T-helper 1 cell treated with Interleukin-12 subunit alpha and Interleukin-12 subunit beta and Interleukin-4 antibody, amounts not matched to agents 30 ng/mL and 1 ng/mL, for 36 hours (primary cell): ENCODE results near the gene RPTOR. TPM values are rescaled to one million over a fixed set of nuclear protein-coding genes. Genes with fewer than 3 reads are reported as not detected.

ENCODE experiments used
- intact Hi-C: fragments of 100-400 bp; cut with micrococcal nuclease; formaldehyde crosslinking; loops from one replicate; pipeline ENCODE4 v1.15.1; 2024
- total RNA-seq: library from RNA; stranded (reverse); gene quantifications from 2 replicates; pipeline ENCODE4 v1.2.3, GENCODE V29; 2022

RPTOR gene
- total RNA-seq, 1 donor from 2014 or later: 75.6 TPM

DNA sequence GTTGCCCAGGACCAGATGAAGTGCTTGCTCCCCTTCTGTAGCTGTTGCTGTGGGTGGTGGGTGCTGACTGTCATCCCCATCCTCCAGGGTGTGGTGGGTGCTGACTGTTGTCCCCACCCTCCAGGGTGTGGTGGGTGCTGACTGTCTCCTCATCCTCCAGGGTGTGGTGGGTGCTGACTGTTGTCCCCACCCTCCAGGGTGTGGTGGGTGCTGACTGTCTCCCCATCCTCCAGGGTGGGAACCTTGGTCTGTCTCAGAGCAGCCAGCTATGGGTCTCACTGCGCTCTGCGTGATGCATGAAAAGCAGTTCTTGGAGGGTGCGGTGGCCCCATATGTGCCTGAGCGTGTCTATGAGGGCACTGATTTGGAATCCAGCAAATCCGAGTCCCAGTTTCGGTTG lies 163.8 kb downstream of the RPTOR start:
- intact Hi-C loops: loop anchor here (1.0 kb wide), 1 partner anchor 24 kb away; no protein-coding TSS in a partner anchor

GRCh38 chr17:80709090-80709695 lies 164.6 kb downstream of the RPTOR start:
- intact Hi-C loops: no loop called here

- intact Hi-C loops: loop anchor here (5.0 kb wide), 1 partner anchor 74 kb away; no protein-coding TSS in a partner anchor
Observed at GRCh38 chr17:80710714-80711302, 166.2 kb downstream of the RPTOR start.

GRCh38 chr17:80712089-80712488 lies 167.5 kb downstream of the RPTOR start:
- intact Hi-C loops: loop anchor here (5.0 kb wide), 1 partner anchor 75 kb away; no protein-coding TSS in a partner anchor

- intact Hi-C loops: loop anchor here (5.0 kb wide), 1 partner anchor 75 kb away; no protein-coding TSS in a partner anchor
Observed at GRCh38 chr17:80712606-80713005, 168.0 kb downstream of the RPTOR start.

DNA sequence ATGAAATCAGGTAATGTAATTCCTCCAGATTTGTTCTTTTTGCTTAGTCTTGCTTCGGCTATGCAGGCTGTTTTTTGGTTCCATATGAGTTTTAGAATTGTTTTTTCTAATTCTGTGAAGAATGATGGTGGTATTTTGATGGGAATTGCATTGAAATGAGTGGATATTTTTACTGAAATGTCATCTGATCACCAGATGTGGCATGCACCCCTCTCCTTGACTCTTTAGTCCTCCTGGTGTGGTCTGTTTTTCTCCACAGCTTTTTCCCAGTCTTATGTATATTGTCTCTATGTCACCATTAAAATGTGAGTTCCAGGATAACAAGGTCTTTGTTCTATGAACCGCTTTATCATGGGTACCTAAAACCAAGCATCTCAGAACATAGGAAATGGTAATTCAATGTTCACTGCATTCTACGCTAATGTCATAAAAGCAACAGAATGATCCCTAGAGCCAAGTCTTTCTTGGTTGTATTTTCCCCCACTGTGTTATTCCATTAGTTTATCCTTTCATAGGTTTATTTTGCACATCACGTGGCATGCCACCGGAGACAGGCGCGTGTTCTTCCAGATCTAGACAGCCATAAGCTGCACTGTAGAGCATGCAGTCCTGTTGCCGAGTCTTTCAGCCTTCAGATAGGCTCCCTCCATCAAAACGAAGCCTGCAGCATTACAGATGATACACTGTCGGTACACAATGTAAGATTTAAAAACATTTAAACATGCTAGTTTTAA lies 172.5 kb downstream of the RPTOR start:
- intact Hi-C loops: no loop called here

- intact Hi-C loops: no loop called here
Observed at GRCh38 chr17:80717720-80718083, 173.1 kb downstream of the RPTOR start.

GRCh38 chr17:80718428-80718827 lies 173.8 kb downstream of the RPTOR start:
- intact Hi-C loops: no loop called here

DNA sequence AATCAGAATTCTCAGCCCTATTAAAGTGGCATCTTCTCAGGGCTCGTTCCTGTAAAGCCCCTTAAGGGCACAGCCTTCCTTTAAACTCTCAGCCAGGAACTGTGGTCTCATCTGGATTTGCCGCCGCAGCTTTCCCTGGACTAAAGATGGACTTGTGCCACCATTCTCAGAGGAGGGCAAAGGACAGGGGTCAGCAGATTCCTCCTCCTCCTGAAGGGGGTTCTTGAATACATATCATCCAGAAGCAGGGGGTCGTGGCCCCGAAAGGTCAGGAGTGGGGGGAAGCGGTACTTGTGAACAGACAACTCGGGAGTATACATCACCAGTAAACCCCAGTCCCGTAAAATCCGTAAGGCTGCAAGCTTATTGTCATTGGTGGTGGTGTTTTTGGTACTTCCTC lies 174.8 kb downstream of the RPTOR start:
- intact Hi-C loops: no loop called here

- intact Hi-C loops: loop anchor here (5.0 kb wide), 1 partner anchor 171 kb away; no protein-coding TSS in a partner anchor
Observed at GRCh38 chr17:80720610-80721577, 176.3 kb downstream of the RPTOR start.

- intact Hi-C loops: loop anchor here (5.0 kb wide), 1 partner anchor 170 kb away; no protein-coding TSS in a partner anchor
Observed at GRCh38 chr17:80722661-80723060, 178.0 kb downstream of the RPTOR start.

DNA sequence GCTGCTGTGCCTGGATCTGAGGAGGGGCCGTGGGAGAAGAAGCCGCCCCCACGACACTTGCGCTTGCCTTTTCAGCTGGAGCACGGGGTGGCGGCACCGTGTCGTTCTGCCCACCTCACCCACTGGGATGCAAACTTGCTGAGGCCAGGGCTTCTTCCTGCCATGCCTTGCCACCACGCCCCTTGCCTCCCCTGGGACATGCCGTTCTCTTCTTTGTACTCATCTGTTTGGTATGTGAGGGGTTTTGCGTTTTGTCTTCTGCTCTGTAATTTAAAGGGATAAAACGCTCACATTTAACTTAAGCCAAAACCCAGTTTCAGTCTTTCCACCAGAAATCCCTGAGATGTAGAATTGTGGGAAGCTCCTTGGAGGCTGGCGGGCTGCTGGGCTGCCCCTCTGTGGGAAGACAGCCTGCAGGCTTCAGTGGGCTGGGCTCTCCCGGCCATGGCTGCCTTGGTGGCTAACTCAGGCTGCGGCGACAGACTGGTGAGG lies 180.2 kb downstream of the RPTOR start:
- intact Hi-C loops: loop anchor here (5.0 kb wide), 1 partner anchor 167 kb away; no protein-coding TSS in a partner anchor

GRCh38 chr17:80725517-80725916 lies 180.9 kb downstream of the RPTOR start:
- intact Hi-C loops: no loop called here

GRCh38 chr17:80726558-80727408 lies 182.1 kb downstream of the RPTOR start:
- intact Hi-C loops: no loop called here

- intact Hi-C loops: no loop called here
Observed at GRCh38 chr17:80727409-80727755, 182.7 kb downstream of the RPTOR start.

- intact Hi-C loops: no loop called here
Observed at GRCh38 chr17:80729016-80729415, 184.4 kb downstream of the RPTOR start.

DNA sequence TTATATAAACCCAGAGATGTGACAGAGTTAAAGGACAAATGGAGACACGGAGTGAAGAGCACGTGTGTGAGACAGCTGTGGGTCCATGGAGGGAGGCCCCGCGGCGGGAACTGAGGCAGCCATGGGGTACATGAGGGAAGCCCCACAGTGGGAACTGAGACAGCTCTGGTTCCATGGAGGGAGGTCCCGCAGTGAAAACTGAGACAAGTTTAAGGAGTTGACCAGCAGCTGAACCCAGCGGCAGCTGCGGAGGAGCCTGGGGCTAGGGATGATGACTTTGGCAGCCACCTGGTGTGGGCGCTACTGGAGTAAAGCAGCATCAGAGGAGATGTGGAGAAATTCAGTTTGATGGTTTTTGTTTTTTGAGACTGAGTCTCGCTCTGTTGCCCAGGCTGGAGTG lies 185.1 kb downstream of the RPTOR start:
- intact Hi-C loops: loop anchor here (5.0 to 10.0 kb wide), 2 partner anchors 53 to 275 kb away; no protein-coding TSS in a partner anchor

- intact Hi-C loops: loop anchor here (5.0 to 10.0 kb wide), 2 partner anchors 52 to 276 kb away; no protein-coding TSS in a partner anchor
Observed at GRCh38 chr17:80730739-80731138, 186.1 kb downstream of the RPTOR start.

DNA sequence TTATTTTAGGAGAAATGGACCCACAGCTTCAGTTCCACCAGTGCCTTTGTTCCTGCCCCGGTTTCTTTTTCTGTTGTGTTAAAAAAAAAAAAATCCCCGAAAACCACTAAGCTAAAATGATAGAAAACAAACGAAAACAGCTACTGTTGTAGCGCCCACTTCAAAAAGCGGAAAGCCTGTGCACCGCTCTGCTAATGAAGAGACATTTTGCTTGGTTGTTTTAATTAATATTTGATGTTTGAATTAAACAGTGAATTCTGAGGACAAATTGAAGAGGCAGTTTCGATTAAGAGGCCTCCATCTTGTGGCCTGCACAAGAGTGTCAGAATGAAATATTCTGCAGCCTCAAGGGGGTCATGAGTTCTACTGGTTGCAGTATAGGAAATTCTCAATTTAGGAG lies 186.7 kb downstream of the RPTOR start:
- intact Hi-C loops: loop anchor here (5.0 to 10.0 kb wide), 2 partner anchors 51 to 277 kb away; no protein-coding TSS in a partner anchor

DNA sequence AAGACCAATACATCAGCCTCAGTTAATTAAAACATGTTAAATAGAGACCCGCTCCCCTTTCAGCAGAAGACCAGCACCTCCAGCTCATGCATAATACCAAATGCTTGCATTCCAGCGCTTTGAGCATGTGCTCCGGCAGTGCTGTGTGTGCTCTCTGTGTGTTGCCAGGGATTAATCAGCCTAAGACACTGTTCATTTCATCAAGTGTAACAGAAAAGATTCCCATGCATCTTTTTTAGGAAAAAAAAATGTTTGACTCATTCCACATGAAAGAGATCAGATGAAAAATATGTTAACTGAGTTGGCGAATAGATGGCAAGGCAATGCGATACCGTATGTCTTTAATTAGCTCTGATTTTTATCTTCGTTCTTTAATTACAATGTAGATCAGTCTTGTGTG lies 187.6 kb downstream of the RPTOR start:
- intact Hi-C loops: loop anchor here (1.0 to 10.0 kb wide), 3 partner anchors 24 to 277 kb away; no protein-coding TSS in a partner anchor
